Measurements from ENCODE around the gene RAB8B.

RAB8B gene

GRCh38 chr15:63185206-63185605, 4.2 kb upstream of the RAB8B start:
- no peak for DNase-seq (ENCODE audit: low read depth)

DNA sequence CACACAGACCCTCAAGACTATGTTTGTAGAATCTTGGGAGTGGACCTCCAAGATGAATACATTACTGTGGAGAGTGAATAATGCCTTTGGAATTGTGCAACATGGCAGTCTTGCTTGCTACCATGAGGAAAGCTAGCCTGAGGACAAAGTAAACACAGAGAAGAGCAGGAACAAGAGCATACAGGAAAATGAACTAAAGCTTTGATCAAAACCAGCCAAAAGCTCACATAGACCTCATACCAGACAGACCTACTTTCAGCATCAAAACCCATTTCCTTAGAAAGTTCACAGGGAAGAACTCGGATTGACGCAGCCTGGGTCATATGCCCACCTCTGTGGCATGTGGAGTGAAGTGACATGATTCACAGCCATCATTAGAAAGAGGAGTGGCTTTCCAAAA, 3.3 kb upstream of the RAB8B start:
- no peak for DNase-seq (ENCODE audit: low read depth)

DNA sequence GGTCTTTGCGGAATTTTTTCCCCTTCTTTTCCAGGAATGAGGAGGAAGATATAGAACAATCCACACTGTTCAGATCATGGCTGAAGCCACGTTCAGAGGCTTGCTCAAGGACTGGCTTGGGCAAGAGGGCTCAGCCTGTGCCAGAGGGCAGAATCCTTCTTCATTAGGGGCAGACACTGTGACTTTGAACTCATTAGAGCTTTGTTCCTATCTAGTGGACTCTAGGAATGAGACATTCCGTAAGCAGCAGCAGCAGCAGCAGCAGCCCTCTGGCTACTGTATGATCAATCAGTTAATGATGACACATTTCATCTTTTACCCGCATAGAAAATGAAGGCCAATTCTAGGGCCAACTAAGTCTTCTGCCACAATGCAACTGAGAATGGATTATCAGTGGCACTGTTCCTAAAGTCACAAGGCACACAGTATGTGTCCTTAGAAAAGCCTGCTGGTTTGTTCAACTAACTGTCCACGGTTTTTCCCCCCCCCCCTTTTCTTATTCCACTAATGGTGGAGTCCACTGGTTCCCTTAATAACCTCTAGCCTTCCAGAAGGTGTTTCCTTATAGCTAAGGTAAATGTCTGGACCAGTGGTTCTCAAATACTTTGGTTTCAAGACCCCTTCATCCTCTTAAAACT, 1.7 kb upstream of the RAB8B start:
- DNase-seq (ENCODE audit: low read depth) = no peak

DNA sequence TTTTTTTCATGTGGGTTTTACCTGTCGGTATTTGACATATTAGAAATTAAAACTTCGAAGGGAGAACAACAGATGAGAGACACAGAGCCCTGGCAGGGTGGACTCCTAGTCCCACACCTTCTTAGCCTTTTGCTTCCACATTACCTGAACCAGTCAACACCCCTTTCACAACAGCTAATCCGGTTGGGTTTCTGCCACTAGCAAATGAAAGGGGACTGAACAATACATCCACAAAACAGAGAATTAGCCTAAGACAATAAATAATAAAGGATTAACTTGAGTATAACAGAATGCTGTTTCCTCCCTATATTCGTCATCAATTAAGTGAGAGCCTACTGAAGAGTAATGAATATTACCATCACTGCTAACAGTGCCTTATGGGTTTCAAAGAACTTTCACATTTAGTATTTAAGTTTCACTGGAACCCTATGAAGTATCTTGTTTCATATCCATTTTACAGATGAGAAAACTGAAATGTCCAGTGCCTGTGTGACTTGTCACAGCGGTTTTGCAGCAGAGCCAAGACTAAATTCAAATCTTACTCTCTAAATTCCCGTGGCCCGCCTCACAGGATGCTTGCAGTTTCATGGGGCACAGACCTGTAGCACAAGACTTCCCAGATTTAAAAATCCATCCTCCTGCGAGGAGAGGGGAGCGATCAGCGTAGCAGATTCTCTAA, 1.0 kb upstream of the RAB8B start:
- no peak for DNase-seq (ENCODE audit: low read depth)

- no peak for DNase-seq (ENCODE audit: low read depth)
Observed at GRCh38 chr15:63189941-63190768, 749 bp downstream of the RAB8B start.

DNA sequence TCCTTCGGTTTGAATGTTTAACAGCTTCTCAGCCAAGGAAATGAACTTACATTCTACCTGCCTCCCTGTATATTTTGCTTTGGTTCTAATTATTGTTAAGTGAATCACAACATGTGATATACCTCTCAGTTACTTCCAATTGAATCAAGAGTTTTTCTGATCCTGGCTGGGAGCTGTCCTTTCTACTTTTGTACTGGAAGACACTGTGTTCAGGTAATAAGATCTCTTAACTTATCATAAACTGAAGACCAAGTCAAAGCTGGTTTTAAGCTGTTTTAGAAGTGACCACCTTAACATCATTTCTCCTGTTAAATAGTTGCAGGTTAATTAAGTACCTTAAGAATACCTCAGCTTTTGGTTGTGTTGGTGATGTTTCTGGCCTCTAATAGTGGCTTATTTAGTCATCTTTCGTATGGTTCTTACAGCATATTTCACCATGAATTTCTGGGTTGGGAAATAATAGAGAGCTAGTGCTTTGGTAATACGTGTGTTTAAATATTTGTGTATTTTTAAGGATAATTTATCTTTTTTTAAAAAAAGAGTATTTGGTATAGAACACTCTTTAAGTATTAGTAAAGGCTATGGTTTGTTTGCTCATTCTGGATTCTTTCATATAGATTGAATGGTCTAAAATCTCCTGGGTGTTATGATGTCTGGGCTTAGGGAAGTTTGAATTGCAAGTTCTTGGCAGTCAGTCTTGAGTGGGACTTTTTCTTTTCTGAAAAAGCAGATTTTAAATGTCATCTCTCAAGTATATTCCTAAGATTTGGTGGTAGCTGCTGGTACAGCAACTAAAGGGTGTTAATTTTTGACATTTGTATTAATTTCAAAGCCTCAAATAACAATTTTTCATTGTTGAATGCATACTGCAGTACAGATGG, 1.6 kb downstream of the RAB8B start:
- DNase-seq (ENCODE audit: low read depth) = no peak

GRCh38 chr15:63191895-63192618, 2.7 kb downstream of the RAB8B start:
- DNase-seq (ENCODE audit: low read depth) = peak; percentile 38

GRCh38 chr15:63192619-63193206, 3.3 kb downstream of the RAB8B start:
- no peak for DNase-seq (ENCODE audit: low read depth)

DNA sequence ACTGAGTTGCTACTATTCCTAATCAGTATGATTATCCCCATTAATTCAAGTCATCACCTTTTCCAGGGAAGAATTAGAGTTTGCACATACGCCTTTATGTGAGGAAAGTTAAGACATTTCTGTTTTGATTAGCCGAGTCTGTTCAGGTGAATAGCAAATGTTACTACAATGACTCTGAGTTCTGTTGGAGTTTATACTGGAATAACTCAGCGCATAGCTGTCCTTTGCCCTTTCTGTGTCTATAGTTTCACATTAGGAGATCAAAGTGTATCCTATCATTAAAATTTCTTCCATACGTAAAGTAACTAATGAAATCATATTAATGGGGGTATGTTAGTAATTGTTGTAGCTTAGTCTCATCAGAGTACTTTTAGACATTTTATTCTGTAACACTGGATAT, 4.9 kb downstream of the RAB8B start:
- no peak for DNase-seq (ENCODE audit: low read depth)

- DNase-seq (ENCODE audit: low read depth) = no peak
Observed at GRCh38 chr15:63194880-63195568, 5.6 kb downstream of the RAB8B start.

- DNase-seq (ENCODE audit: low read depth) = no peak
Observed at GRCh38 chr15:63195569-63196015, 6.2 kb downstream of the RAB8B start.

GRCh38 chr15:63196842-63197241, 7.4 kb downstream of the RAB8B start:
- DNase-seq (ENCODE audit: low read depth) = no peak

GRCh38 chr15:63197626-63198025, 8.2 kb downstream of the RAB8B start:
- DNase-seq (ENCODE audit: low read depth) = no peak

GRCh38 chr15:63198371-63199250, 9.2 kb downstream of the RAB8B start:
- DNase-seq (ENCODE audit: low read depth) = no peak

- DNase-seq (ENCODE audit: low read depth) = no peak
Observed at GRCh38 chr15:63200464-63201249, 11.3 kb downstream of the RAB8B start.

DNA sequence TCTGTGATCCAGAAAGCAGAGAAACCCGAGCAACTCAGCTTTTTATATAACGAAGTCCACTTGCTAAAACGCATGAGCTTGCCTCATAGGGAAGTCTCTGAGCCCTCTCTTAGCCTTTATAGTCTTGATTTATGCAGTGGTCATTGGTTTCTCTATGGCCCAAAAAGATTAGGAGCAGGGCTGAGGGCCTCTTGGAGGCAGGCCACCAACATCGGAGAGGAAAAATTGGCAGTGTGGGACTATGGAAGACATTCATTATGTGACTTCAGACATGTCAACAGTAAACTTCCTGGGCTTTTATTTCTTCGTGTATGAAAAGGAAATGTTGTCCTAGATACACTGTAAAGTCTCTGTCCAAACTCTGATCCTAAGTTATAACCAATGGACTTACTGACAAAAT, 13.5 kb downstream of the RAB8B start:
- no peak for DNase-seq (ENCODE audit: low read depth)

DNA sequence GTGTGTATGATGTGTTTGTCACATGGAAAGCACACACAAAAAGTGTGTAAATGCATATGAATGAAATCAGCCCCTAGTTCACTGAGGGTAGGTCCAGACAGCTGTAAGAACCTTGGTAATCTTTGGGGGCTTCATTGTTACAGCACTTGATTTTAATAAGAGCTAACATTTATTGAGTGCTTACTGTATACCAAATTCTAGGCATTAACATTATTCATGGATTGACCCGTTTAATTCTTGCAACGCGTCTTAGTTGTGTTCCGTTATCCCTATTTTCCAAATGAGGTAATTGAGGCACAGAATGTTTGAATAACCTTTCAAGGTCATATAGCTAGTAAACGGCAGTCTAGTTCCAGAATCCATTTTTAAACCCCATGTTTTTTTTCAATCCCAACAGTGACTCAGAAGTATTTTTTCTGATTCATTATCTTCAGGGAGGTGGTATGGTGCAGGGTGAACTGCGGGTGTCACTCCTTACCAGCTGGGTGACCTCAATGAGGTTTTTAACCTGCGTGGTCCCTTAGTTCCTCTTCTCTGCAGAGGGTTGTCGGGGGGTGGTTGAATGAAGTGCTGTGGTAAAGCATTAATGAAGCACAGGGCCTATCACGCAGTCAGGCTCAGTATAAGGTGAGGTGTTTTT, 14.2 kb downstream of the RAB8B start:
- no peak for DNase-seq (ENCODE audit: low read depth)

DNA sequence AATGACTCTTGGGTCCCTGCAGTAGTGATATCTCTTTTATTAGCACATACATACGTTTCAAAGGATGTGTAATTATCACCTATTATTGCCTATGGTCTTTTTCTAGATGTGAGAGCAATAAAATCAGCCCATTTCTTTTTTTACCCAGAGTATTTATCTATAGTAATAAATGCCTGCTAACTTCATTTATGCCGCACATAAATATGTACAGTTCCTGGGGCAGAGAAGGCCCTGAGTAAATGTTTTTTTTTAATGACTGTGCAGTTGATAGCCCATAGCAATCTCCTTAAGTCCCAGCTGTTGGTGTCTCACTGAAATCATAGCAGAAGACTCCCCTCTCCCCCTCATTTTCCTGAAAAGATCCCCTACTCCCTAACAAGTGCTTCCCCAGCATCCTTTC, 16.7 kb downstream of the RAB8B start:
- no peak for DNase-seq (ENCODE audit: low read depth)
